Upper lobe of left lung (tissue), 6 donors: ENCODE data around the gene RNF13. TPM values are rescaled to one million over a fixed set of nuclear protein-coding genes. Genes with fewer than 3 reads are reported as not detected.
A peak's percentile ranks its signal among the peaks of the same experiment; 100 is the strongest.

Source experiments
- ATAC-seq, 2 donors: fragments of 200-7000 bp; cut with Tn5 transposase; one replicate each; pipeline ENCODE4 v1.9.1; 2022; ENCODE audit warnings: mild to moderate bottlenecking in 2 of 2, moderate library complexity in 2 of 2; ENCODE audit not compliant: low FRiP score in 2 of 2
- DNase-seq, 2 donors: peaks; one replicate each; pipeline ENCODE4 v3.0.0-alpha.2; 2019 to 2020
- H3K27ac ChIP-seq, 4 donors: fragments of 200-600 bp; sonication (generic); one replicate each; pipeline ENCODE4 v1.5.1; 2016 to 2019
- H3K27me3 ChIP-seq, 4 donors: fragments of 200-600 bp; sonication (generic); one replicate each; pipeline ENCODE4 v1.5.1; 2017 to 2019
- H3K36me3 ChIP-seq, 4 donors: fragments of 200-600 bp; sonication (generic); one replicate each; pipeline ENCODE4 v1.5.1; 2016 to 2019
- H3K4me1 ChIP-seq, 4 donors: fragments of 200-600 bp; sonication (generic); one replicate each; pipeline ENCODE4 v1.5.1; 2018 to 2019
- H3K4me3 ChIP-seq, 4 donors: fragments of 200-600 bp; sonication (generic); one replicate each; pipeline ENCODE4 v1.5.1; 2017 to 2019; ENCODE audit warnings: mild to moderate bottlenecking in 2 of 4, moderate library complexity in 1 of 4
- H3K9me3 ChIP-seq, 4 donors: fragments of 200-600 bp; sonication (generic); one replicate each; pipeline ENCODE4 v1.5.1; 2018 to 2019
- EP300 ChIP-seq, 4 donors: sonication (generic); formaldehyde crosslinking; IDR thresholded peaks; one replicate each; pipeline ENCODE4 v1.5.1; 2017; ENCODE audit warnings: antibody characterized with exemption in 4 of 4, control low read depth in 2 of 4
- POLR2A ChIP-seq, 4 donors: fragments of 450-650 bp; IDR thresholded peaks; one replicate each; pipeline ENCODE4 v1.5.1; 2016 to 2017; ENCODE audit warnings: antibody characterized with exemption in 4 of 4, mild to moderate bottlenecking in 2 of 4
- POLR2AphosphoS5 ChIP-seq, 2 donors: sonication (generic); formaldehyde crosslinking; IDR thresholded peaks; one replicate each; pipeline ENCODE4 v1.5.1; 2017; ENCODE audit warnings: antibody characterized with exemption in 2 of 2
- WGBS, 2 donors: methylation state at CpG; one replicate each; pipeline ENCODE4 v1.1.5; 2017 to 2018; 5-methylcytosine and 5-hydroxymethylcytosine counted together
- total RNA-seq, 6 donors: library from RNA; depleted of rRNA in 4 of 6; stranded (reverse); fragments of >200 nt in 4 of 6; gene quantifications; one replicate each; pipeline versions ENCODE4 v1.1.0 to v1.2.1, GENCODE V29; 2016 to 2021
- TF ChIP-seq, protein P1 (sequence below), 6 experiments: fragments of 450-650 bp in 4 of 6; fragments of 200-600 bp in 2 of 6; sonication (generic) in 2 of 6; IDR thresholded peaks; one replicate each; pipeline ENCODE4 v1.5.1; 2016 to 2019; ENCODE audit warnings: antibody characterized with exemption in 6 of 6
- donor health status: DM: no; HTN: no; CAD: no; lungs with moderate emphysema.
- donor health status: DM: no; HTN: yes; CAD: no; lungs with severe emphysema.

Gene RNF13
- total RNA-seq, 6 donors from 2014 or later, result 50.2 to 136 (median 101) TPM

DNA sequence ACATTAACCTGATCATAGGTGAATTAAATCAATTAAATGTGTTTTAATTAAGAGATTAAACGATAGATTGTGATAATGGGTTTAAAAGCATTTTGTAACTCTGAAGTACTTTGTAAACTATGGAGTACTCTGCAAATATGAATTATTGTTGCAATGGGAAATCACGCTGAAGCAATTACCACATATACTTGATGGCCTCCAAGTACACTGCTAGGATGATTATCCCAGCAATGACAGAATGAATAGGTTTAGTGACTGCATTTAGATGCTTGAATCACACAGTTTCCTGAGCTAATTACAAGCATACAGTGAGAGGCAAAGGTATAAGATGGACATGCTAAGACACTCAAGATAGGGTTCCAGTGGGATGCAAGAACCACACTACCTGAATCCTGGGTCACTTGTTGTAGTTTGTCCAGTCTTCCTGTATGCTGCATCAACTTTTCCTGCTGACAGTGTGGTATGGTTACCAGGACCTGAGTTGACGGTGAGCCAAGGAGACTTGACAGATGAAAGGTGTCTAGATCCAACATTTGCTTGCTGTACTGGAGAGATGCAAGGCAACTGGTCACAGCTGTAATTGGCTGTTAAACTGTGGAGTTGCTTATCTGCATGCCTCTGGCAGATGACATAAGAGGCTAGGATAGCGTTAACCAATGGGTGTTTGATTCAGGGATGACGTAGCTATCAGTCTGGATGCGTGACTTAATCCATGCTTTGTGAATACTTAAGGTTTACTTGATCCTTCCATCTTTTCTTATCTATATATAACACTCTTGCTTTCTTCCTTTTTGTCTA lies 38.0 kb downstream of the RNF13 start:
- H3K36me3 ChIP-seq, result peaks cover 8 to 49% (median 12%) of the 10 kb centered on the region in 4 donors

DNA sequence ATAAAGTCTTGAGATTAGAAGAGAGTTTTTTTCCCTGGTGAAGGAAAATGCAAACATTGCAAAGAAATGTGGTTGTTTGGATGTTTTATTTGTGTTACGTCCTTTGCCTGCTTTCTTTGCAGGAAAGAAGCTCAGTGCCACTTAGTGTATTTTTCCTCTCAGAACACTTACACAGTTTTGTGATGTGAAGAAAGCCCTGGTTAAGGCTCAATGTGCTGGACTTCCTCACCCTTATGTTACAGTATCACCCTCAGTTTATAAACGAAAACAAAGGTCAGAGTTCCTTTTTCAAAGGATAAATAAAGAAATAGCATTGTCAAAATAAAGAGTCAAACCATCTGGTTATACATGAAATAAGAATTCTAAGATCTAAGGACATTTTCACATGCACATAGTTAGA lies 45.9 kb downstream of the RNF13 start:
- Histone ChIP-seq H3K27ac (no peak overlapping the region), H3K4me3 (no peak overlapping the region), H3K9me3 (no peaks in the 10 kb centered on the region), H3K27me3 (no peaks in the 10 kb centered on the region), H3K4me1 (no peaks in the 10 kb centered on the region), H3K36me3 (peaks cover 0 to 31% (median 9%) of the 10 kb centered on the region in 4 donors)
- 46 to 66% methylated on average over 2 of the region's 2 CpGs for WGBS, 2 donors
- DNase-seq (no peak), ATAC-seq (no peak)
- TF ChIP-seq EP300 (IDR thresholded peaks at IDR 0.05) (no peak), POLR2AphosphoS5 (IDR thresholded peaks at IDR 0.05) (no peak), POLR2A (IDR thresholded peaks at IDR 0.05) (no peak)
- TF ChIP-seq, protein P1, sequence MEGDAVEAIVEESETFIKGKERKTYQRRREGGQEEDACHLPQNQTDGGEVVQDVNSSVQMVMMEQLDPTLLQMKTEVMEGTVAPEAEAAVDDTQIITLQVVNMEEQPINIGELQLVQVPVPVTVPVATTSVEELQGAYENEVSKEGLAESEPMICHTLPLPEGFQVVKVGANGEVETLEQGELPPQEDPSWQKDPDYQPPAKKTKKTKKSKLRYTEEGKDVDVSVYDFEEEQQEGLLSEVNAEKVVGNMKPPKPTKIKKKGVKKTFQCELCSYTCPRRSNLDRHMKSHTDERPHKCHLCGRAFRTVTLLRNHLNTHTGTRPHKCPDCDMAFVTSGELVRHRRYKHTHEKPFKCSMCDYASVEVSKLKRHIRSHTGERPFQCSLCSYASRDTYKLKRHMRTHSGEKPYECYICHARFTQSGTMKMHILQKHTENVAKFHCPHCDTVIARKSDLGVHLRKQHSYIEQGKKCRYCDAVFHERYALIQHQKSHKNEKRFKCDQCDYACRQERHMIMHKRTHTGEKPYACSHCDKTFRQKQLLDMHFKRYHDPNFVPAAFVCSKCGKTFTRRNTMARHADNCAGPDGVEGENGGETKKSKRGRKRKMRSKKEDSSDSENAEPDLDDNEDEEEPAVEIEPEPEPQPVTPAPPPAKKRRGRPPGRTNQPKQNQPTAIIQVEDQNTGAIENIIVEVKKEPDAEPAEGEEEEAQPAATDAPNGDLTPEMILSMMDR (IDR thresholded peaks at IDR 0.05), result no peak

More for the DNA sequence above, 38.0 kb downstream of the RNF13 start:
- Histone ChIP-seq H3K4me1 (peaks cover 0 to 18% (median 2%) of the 10 kb centered on the region in 4 donors), H3K4me3 (no peak overlapping the region), H3K9me3 (no peaks in the 10 kb centered on the region), H3K27me3 (no peaks in the 10 kb centered on the region), H3K27ac (no peak overlapping the region)
- DNase-seq, result no peak
- peak in 1 of 2 donors; percentile 28 for ATAC-seq
- TF ChIP-seq POLR2AphosphoS5 (IDR thresholded peaks at IDR 0.05), result no peak
- TF ChIP-seq, protein P1 (IDR thresholded peaks at IDR 0.05), result no peak
- TF ChIP-seq POLR2A (IDR thresholded peaks at IDR 0.05), result no peak
- peak in 1 of 4 donors; percentile 50 for TF ChIP-seq EP300 (IDR thresholded peaks at IDR 0.05)
- 69 to 89% methylated on average over 6 of the region's 6 CpGs for WGBS, 2 donors

DNA sequence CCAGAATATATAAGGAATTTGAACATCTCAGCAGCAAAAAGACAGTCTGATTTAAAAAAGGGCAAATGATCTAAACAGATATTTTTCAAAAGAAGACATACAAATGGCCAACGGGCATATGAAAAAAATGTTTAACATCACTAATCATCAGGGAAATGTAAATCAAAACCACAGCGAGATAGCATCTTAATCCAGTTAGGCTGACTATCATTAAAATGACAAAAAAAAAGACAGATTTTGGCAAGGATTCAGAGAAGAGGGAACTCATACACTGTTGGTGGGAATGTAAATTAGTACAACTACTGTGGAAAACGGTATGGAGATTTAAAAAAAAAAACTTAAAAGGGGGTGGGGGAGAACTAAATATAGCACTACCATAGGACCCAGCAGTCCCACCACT lies 47.9 kb downstream of the RNF13 start:
- WGBS, 2 donors, result 78 to 86% methylated on average over 3 of the region's 3 CpGs
- no peak overlapping the region for H3K27ac ChIP-seq
- no peaks in the 10 kb centered on the region for H3K9me3 ChIP-seq
- TF ChIP-seq POLR2A (IDR thresholded peaks at IDR 0.05) (no peak), POLR2AphosphoS5 (IDR thresholded peaks at IDR 0.05) (no peak)
- TF ChIP-seq, protein P1 (IDR thresholded peaks at IDR 0.05), result no peak
- DNase-seq (no peak), ATAC-seq (no peak)
- no peaks in the 10 kb centered on the region for H3K27me3 ChIP-seq
- peaks cover 0 to 12% (median 2%) of the 10 kb centered on the region in 4 donors for H3K36me3 ChIP-seq
- H3K4me1 ChIP-seq, result no peaks in the 10 kb centered on the region
- no peak overlapping the region for H3K4me3 ChIP-seq

DNA sequence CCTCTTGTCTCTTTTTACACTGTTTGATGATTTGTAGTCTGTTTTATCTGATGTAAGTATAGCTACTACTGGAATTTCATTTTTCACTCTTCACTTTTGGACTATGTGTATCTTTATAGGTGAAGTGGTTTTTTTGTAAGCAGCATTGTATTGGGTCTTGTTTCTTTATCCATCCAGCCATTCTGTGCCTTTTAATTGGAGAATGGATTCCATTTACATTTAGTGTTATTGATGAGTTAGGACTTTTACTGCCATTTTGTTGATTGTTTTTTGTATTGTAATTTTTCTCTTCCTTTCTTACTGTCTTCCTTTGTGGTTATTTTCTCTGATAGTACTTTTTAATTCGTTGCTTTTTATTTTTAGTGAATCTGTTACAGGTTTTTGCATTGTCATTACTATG lies 54.5 kb downstream of the RNF13 start:
- TF ChIP-seq EP300 (IDR thresholded peaks at IDR 0.05), result no peak
- TF ChIP-seq POLR2AphosphoS5 (IDR thresholded peaks at IDR 0.05), result no peak
- TF ChIP-seq, protein P1 (IDR thresholded peaks at IDR 0.05), result no peak
- TF ChIP-seq POLR2A (IDR thresholded peaks at IDR 0.05), result no peak
- 97 to 100% methylated on average over 1 of the region's 1 CpG for WGBS, 2 donors
- H3K36me3 ChIP-seq, result peaks cover 0 to 4% (median under 1%) of the 10 kb centered on the region in 4 donors
- H3K4me3 ChIP-seq, result no peak overlapping the region
- no peak overlapping the region for H3K27ac ChIP-seq
- H3K4me1 ChIP-seq, result no peaks in the 10 kb centered on the region
- H3K27me3 ChIP-seq, result no peaks in the 10 kb centered on the region
- no peaks in the 10 kb centered on the region for H3K9me3 ChIP-seq
- DNase-seq (no peak), ATAC-seq (no peak)
